Smooth muscle cell (in vitro differentiated cells): ENCODE data around the gene ASB7. TPM values are rescaled to one million over a fixed set of nuclear protein-coding genes. Genes with fewer than 3 reads are reported as not detected.

Experiments used
- DNase-seq: peaks from one replicate; lab custom pipeline; 2025; ENCODE audit not compliant: unreplicated experiment; lab: John Stamatoyannopoulos, UW
- H2AFZ ChIP-seq: fragments of 200-600 bp; sonication (generic); 2 replicates; pipeline ENCODE4 v1.6.0; 2016; ENCODE audit warnings: antibody characterized with exemption, low read depth, mild to moderate bottlenecking
- H3F3A ChIP-seq: fragments of 200-600 bp; sonication (generic); 2 replicates; pipeline ENCODE4 v1.6.0; 2017; ENCODE audit warnings: antibody characterized with exemption, low read depth
- H3K27ac ChIP-seq: fragments of 200-600 bp; sonication (generic); 2 replicates; pipeline ENCODE4 v1.5.1; 2016; ENCODE audit warnings: low read depth, mild to moderate bottlenecking
- H3K27me3 ChIP-seq: fragments of 200-600 bp; sonication (generic); 2 replicates; pipeline ENCODE4 v1.6.1; 2016; ENCODE audit warnings: low read depth, mild to moderate bottlenecking
- H3K36me3 ChIP-seq: fragments of 200-600 bp; sonication (generic); 2 replicates; pipeline ENCODE4 v1.5.1; 2016; ENCODE audit warnings: low read depth
- H3K4me1 ChIP-seq: fragments of 200-600 bp; sonication (generic); 2 replicates; pipeline ENCODE4 v1.5.1; 2016; ENCODE audit warnings: low read depth
- H3K4me2 ChIP-seq: fragments of 200-600 bp; sonication (generic); 2 replicates; pipeline ENCODE4 v1.6.0; 2016; ENCODE audit warnings: mild to moderate bottlenecking
- H3K4me3 ChIP-seq: fragments of 200-600 bp; sonication (generic); 2 replicates; pipeline ENCODE4 v1.5.1; 2016; ENCODE audit warnings: mild to moderate bottlenecking
- H3K79me2 ChIP-seq: fragments of 200-600 bp; sonication (generic); 2 replicates; pipeline ENCODE4 v1.6.0; 2016; ENCODE audit warnings: low read depth, mild to moderate bottlenecking
- H3K9ac ChIP-seq: fragments of 200-600 bp; sonication (generic); 2 replicates; pipeline ENCODE4 v1.6.0; 2016; ENCODE audit warnings: low read depth
- H3K9me3 ChIP-seq: fragments of 200-600 bp; sonication (generic); replicated peaks from 2 replicates; pipeline ENCODE4 v1.5.1; 2016; ENCODE audit warnings: low read depth
- H4K20me1 ChIP-seq: fragments of 200-600 bp; sonication (generic); 2 replicates; pipeline ENCODE4 v1.6.0; 2016; ENCODE audit warnings: low read depth
- WGBS: methylation state at CpG from one replicate; pipeline ENCODE4 v1.1.7; 2016; ENCODE audit warnings: low lambda C conversion rate; 5-methylcytosine and 5-hydroxymethylcytosine counted together
- polyA plus RNA-seq: library from polyadenylated mRNA; unstranded; fragments of >200 nt; fragmentation: Nextera tagmentation; extraction: Ambion mirVana; gene quantifications from 2 replicates; pipeline ENCODE4 v1.2.1, GENCODE V29; 2016
- total RNA-seq: library from RNA; depleted of rRNA; stranded (reverse); fragments of >200 nt; gene quantifications from 2 replicates; pipeline ENCODE4 v1.2.3, GENCODE V29; 2014
- TF ChIP-seq, protein P1 (sequence below): fragments of 200-600 bp; sonication (generic); IDR thresholded peaks from 2 replicates; pipeline ENCODE4 v1.5.1; 2017; ENCODE audit warnings: borderline replicate concordance, mild to moderate bottlenecking, antibody characterized with exemption; ENCODE audit not compliant: insufficient read depth, poor library complexity, severe bottlenecking

ASB7 gene
- total and polyA plus RNA-seq, 2 experiments from 2014 or later = 6.2 to 9.5 TPM

DNA sequence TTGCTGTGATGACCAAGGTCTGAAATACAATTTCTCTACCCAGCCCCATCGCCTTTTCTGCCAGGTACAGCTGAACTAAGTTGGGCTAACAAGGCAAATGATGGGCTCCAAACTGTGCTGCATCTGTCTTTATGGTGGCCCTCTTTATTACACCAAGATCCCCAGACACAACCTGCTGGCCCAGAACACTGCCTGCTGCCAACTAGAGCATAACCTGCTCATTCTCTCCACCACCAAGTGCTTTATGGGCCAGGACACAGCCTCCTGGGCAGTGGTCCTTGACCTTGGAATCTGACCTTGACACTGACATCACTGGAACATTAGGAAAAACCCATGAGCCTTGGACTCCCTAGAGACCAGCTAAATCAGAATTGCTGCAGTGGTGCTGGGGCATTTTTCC is 3.7 kb upstream of the ASB7 start:
- Histone ChIP-seq H3K4me1 (peaks cover 11% of the 10 kb centered on the region), H4K20me1 (peaks cover 52% of the 10 kb centered on the region), H3K9me3 (no peaks in the 10 kb centered on the region), H3K27me3 (no peaks in the 10 kb centered on the region), H3K4me2 (no peak overlapping the region), H3K36me3 (no peaks in the 10 kb centered on the region), H3K9ac (no peak overlapping the region), H3K27ac (no peak overlapping the region), H3F3A (no peaks in the 10 kb centered on the region), H3K4me3 (no peak overlapping the region), H2AFZ (no peak overlapping the region), H3K79me2 (peaks cover 78% of the 10 kb centered on the region)
- DNase-seq = no peak
- WGBS = 100% methylated on average over 1 of the region's 1 CpG
- TF ChIP-seq, protein P1, sequence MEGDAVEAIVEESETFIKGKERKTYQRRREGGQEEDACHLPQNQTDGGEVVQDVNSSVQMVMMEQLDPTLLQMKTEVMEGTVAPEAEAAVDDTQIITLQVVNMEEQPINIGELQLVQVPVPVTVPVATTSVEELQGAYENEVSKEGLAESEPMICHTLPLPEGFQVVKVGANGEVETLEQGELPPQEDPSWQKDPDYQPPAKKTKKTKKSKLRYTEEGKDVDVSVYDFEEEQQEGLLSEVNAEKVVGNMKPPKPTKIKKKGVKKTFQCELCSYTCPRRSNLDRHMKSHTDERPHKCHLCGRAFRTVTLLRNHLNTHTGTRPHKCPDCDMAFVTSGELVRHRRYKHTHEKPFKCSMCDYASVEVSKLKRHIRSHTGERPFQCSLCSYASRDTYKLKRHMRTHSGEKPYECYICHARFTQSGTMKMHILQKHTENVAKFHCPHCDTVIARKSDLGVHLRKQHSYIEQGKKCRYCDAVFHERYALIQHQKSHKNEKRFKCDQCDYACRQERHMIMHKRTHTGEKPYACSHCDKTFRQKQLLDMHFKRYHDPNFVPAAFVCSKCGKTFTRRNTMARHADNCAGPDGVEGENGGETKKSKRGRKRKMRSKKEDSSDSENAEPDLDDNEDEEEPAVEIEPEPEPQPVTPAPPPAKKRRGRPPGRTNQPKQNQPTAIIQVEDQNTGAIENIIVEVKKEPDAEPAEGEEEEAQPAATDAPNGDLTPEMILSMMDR = no peak

DNA sequence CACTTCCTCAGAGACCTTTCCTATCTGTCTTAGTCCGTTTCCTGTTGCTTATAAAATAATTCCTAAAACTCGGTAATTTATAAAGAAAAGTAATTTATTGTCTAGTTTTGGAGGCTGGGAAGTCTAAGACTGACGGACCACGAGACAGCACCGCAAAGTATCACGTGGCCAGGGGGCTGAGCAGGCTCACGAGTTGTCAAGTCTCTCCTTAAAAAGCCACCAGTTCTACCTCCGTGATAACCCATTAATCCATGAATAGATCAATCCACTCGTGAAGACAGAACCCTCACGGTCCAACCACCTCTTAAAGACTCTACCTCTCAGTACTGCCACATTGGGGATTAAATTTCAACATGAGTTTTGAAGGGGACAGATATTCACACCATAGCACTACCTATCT is 1.2 kb upstream of the ASB7 start:
- H3K9me3 ChIP-seq = no peaks in the 10 kb centered on the region
- H3K4me1 ChIP-seq = peaks cover 14% of the 10 kb centered on the region
- H3K36me3 ChIP-seq = no peaks in the 10 kb centered on the region
- peak overlapping the region; percentile 94 for H2AFZ ChIP-seq
- no peaks in the 10 kb centered on the region for H3K27me3 ChIP-seq
- no peak for DNase-seq
- H4K20me1 ChIP-seq = peaks cover 27% of the 10 kb centered on the region
- H3K79me2 ChIP-seq = peaks cover 90% of the 10 kb centered on the region
- peak overlapping the region; percentile 42 for H3K27ac ChIP-seq
- H3F3A ChIP-seq = no peaks in the 10 kb centered on the region
- peak overlapping the region; percentile 70 for H3K4me3 ChIP-seq
- WGBS = 4% methylated on average over 10 of the region's 10 CpGs
- TF ChIP-seq, protein P1 = no peak
- H3K9ac ChIP-seq = peak overlapping the region; percentile 75
- peak overlapping the region; percentile 86 for H3K4me2 ChIP-seq

DNA sequence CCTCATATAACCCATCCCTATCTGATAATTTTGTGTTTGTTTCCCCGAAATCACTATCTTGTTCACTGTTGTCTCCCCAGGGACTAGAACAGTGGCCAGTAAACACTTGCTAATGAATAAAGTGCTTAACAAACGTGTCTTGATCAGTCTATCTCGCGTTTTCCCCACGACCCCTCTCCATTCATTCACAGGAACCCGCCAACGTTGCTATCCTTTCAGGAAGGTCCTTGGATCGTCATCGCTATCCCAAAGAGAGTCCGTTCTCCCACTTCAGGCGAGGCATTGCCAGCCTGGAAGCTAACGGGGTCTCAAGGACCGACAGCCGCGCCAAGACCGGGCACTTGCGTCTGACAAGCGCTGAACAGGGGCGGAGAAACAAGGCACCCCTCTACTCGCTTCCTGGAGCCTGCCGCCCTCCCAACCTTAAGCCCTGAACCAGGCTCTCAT is 749 bp upstream of the ASB7 start:
- Histone ChIP-seq H3K4me3 (peak overlapping the region; percentile 70), H3K9ac (peak overlapping the region; percentile 75), H3K79me2 (peaks cover 89% of the 10 kb centered on the region), H3F3A (no peaks in the 10 kb centered on the region), H3K4me2 (peak overlapping the region; percentile 86), H4K20me1 (peaks cover 22% of the 10 kb centered on the region), H3K36me3 (no peaks in the 10 kb centered on the region), H3K9me3 (no peaks in the 10 kb centered on the region), H2AFZ (peak overlapping the region; percentile 94), H3K27ac (peak overlapping the region; percentile 42), H3K27me3 (no peaks in the 10 kb centered on the region), H3K4me1 (peaks cover 14% of the 10 kb centered on the region)
- WGBS = 2% methylated on average over 21 of the region's 21 CpGs
- no peak for DNase-seq
- TF ChIP-seq, protein P1 = no peak

DNA sequence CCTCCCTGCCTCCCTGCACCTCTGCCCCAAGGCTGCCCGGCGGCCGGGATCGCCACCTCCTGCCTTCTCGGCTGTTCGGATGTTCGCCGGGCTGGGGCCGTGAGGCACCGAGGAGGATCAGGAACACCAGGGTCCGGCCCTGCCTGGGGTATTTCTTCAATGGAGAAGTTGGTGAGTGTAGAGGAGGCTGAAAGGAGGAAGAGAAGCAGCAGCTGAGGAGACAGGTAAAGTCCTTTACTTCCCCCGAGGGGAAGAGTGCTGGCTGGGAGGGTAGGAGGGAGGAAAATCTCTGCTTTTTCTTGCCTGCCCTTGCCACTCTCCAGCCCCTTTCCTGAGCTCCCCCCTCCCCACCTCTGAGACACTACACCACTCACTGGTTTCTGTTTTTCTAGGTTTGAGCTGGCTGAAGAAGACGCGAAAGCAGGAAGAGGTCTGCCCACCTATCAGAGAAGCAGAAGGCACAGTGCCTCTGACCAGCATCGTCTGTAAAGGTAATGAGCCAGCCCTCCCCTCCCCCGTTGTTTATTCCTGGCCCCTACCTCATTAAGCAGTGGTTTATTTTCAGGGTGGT is 519 bp downstream of the ASB7 start:
- no peaks in the 10 kb centered on the region for H3K36me3 ChIP-seq
- no peak for DNase-seq
- peak overlapping the region; percentile 87 for H3K9ac ChIP-seq
- H3K27ac ChIP-seq = peak overlapping the region; percentile 59
- peak overlapping the region; percentile 95 for H2AFZ ChIP-seq
- TF ChIP-seq, protein P1 = no peak
- peaks cover 14% of the 10 kb centered on the region for H3K4me1 ChIP-seq
- H3K79me2 ChIP-seq = peaks cover 83% of the 10 kb centered on the region
- WGBS = under 1% methylated on average over 16 of the region's 16 CpGs
- H4K20me1 ChIP-seq = peaks cover 18% of the 10 kb centered on the region
- H3K9me3 ChIP-seq = no peaks in the 10 kb centered on the region
- no peaks in the 10 kb centered on the region for H3K27me3 ChIP-seq
- H3K4me2 ChIP-seq = peak overlapping the region; percentile 94
- H3K4me3 ChIP-seq = peak overlapping the region; percentile 99
- no peaks in the 10 kb centered on the region for H3F3A ChIP-seq
